HepG2 (cell line): ENCODE results near the gene IPP. TPM values are rescaled to one million over a fixed set of nuclear protein-coding genes. Genes with fewer than 3 reads are reported as not detected.
A peak's percentile ranks its signal among the peaks of the same experiment; 100 is the strongest.

Experiments
- ATRX ChIP-seq: sonication (generic); formaldehyde crosslinking; IDR thresholded peaks from 2 replicates; pipeline ENCODE4 v1.4.0; 2020; ENCODE audit warnings: missing genetic modification reagents, borderline replicate concordance
- PAX8 ChIP-seq: sonication (generic); formaldehyde crosslinking; IDR thresholded peaks from 2 replicates; pipeline ENCODE4 v1.8.0; 2022; ENCODE audit warnings: mild to moderate bottlenecking, missing genetic modification reagents, borderline replicate concordance
- TBL1XR1 ChIP-seq: fragments of 150-350 bp; IDR thresholded peaks from 2 replicates; pipeline ENCODE4 v1.6.1; 2014; ENCODE audit warnings: borderline replicate concordance, low read length; ENCODE audit not compliant: partially characterized antibody
- XRCC5 ChIP-seq: fragments of 200-400 bp; formaldehyde crosslinking; optimal IDR thresholded peaks from 2 replicates; pipeline ENCODE3; 2017; ENCODE audit warnings: mild to moderate bottlenecking, low read length
- YY1 ChIP-seq: IDR thresholded peaks from 2 replicates; pipeline ENCODE4 v1.6.1; 2011; ENCODE audit warnings: low read length, low read depth, moderate library complexity, mild to moderate bottlenecking; ENCODE audit not compliant: insufficient read depth, insufficient replicate concordance
- ZKSCAN1 ChIP-seq: fragments of 150-350 bp; IDR thresholded peaks from 2 replicates; pipeline ENCODE4 v1.6.1; 2014; ENCODE audit warnings: low read length
- ZMYM3 ChIP-seq: sonication (generic); formaldehyde crosslinking; IDR thresholded peaks from 2 replicates; pipeline ENCODE4 v1.5.1; 2020; ENCODE audit warnings: mild to moderate bottlenecking, missing genetic modification reagents
- ZNF17 ChIP-seq: sonication (generic); formaldehyde crosslinking; IDR thresholded peaks from 2 replicates; pipeline ENCODE4 v1.5.0; 2020; ENCODE audit warnings: mild to moderate bottlenecking, missing genetic modification reagents
- ZNF260 ChIP-seq: sonication (generic); formaldehyde crosslinking; IDR thresholded peaks from 2 replicates; pipeline ENCODE4 v1.4.0; 2020; ENCODE audit warnings: missing genetic modification reagents, low read depth, mild to moderate bottlenecking, borderline replicate concordance
- ZNF501 ChIP-seq: sonication (generic); formaldehyde crosslinking; IDR thresholded peaks from 2 replicates; pipeline ENCODE4 v1.5.1; 2020; ENCODE audit warnings: mild to moderate bottlenecking, moderate library complexity, missing genetic modification reagents
- polyA plus RNA-seq, 8 experiments: library from polyadenylated mRNA; depleted of rRNA in 3 of 8; stranded (reverse) in 7 of 8; unstranded in 1 of 8; fragments of >200 nt; fragmentation: Illumina TruSeq in 4 of 8; extraction: Trizol in 4 of 8; gene quantifications; 2 replicates each; pipeline versions ENCODE4 v1.2.1 to v1.2.3, GENCODE V29; 2011 to 2016; ENCODE audit warnings: low read depth in 4 of 8, missing spikeins in 1 of 8, mixed read lengths in 1 of 8; ENCODE audit not compliant: insufficient read depth in 1 of 8
- total RNA-seq, 5 experiments: library from RNA; depleted of rRNA; stranded (reverse); fragments of >200 nt; fragmentation: Illumina TruSeq; extraction: Trizol; gene quantifications; 2 replicates each; pipeline ENCODE4 v1.2.3, GENCODE V29; 2016; ENCODE audit warnings: low read depth in 1 of 5
- TF ChIP-seq, protein P1 (sequence below): sonication (generic); formaldehyde crosslinking; IDR thresholded peaks from 2 replicates; pipeline ENCODE4 v1.8.0; 2022; ENCODE audit warnings: mild to moderate bottlenecking, missing genetic modification reagents
- TF ChIP-seq, protein P2 (sequence below): IDR thresholded peaks from 2 replicates; pipeline ENCODE4 v1.6.1; 2016; ENCODE audit warnings: missing biosample characterization, missing genetic modification reagents, low read depth
- TF ChIP-seq, protein P3 (sequence below): sonication (generic); formaldehyde crosslinking; IDR thresholded peaks from 2 replicates; pipeline ENCODE4 v1.8.0; 2022; ENCODE audit warnings: mild to moderate bottlenecking, missing genetic modification reagents, moderate library complexity
- TF ChIP-seq, protein P4 (sequence below): sonication (generic); formaldehyde crosslinking; IDR thresholded peaks from 2 replicates; pipeline ENCODE4 v1.4.0; 2020; ENCODE audit warnings: mild to moderate bottlenecking, missing genetic modification reagents

Gene IPP
- total and polyA plus RNA-seq, 2 of the 13 experiments (the other 11 are each of a cell fraction or from before 2014, with no cell fraction given) = 3.0 to 9.7 TPM

GRCh38 chr1:45687754-45688740 is 62.4 kb downstream of the IPP start, which contains the start of gene TMEM69 (continued):
- no peak for TF ChIP-seq TBL1XR1
- peak; percentile 92 for TF ChIP-seq XRCC5
- TF ChIP-seq YY1 = peak; percentile 83
- TF ChIP-seq ZNF17 = no peak
- TF ChIP-seq, protein P1, sequence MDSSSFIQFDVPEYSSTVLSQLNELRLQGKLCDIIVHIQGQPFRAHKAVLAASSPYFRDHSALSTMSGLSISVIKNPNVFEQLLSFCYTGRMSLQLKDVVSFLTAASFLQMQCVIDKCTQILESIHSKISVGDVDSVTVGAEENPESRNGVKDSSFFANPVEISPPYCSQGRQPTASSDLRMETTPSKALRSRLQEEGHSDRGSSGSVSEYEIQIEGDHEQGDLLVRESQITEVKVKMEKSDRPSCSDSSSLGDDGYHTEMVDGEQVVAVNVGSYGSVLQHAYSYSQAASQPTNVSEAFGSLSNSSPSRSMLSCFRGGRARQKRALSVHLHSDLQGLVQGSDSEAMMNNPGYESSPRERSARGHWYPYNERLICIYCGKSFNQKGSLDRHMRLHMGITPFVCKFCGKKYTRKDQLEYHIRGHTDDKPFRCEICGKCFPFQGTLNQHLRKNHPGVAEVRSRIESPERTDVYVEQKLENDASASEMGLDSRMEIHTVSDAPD (CRISPR knock-in tag) = peak; percentile 59; the same call in 1 of the 2 replicates
- TF ChIP-seq, protein P2, sequence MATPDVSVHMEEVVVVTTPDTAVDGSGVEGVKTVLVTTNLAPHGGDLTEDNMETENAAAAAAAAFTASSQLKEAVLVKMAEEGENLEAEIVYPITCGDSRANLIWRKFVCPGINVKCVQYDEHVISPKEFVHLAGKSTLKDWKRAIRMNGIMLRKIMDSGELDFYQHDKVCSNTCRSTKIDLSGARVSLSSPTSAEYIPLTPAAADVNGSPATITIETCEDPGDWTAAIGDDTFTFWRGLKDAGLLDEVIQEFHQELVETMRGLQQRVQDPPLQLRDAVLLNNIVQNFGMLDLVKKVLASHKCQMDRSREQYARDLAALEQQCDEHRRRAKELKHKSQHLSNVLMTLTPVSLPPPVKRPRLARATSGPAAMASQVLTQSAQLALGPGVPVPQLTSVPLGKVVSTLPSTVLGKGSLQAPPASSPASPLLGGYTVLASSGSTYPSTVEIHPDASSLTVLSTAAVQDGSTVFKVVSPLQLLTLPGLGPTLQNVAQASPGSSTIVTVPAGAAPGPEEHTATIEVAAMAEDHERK = peak; percentile 15; the same call in 1 of the 2 replicates
- peak; percentile 49; the same call in 1 of the 2 replicates for TF ChIP-seq ZMYM3
- TF ChIP-seq, protein P3, sequence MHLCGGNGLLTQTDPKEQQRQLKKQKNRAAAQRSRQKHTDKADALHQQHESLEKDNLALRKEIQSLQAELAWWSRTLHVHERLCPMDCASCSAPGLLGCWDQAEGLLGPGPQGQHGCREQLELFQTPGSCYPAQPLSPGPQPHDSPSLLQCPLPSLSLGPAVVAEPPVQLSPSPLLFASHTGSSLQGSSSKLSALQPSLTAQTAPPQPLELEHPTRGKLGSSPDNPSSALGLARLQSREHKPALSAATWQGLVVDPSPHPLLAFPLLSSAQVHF = no peak
- TF ChIP-seq, protein P4, sequence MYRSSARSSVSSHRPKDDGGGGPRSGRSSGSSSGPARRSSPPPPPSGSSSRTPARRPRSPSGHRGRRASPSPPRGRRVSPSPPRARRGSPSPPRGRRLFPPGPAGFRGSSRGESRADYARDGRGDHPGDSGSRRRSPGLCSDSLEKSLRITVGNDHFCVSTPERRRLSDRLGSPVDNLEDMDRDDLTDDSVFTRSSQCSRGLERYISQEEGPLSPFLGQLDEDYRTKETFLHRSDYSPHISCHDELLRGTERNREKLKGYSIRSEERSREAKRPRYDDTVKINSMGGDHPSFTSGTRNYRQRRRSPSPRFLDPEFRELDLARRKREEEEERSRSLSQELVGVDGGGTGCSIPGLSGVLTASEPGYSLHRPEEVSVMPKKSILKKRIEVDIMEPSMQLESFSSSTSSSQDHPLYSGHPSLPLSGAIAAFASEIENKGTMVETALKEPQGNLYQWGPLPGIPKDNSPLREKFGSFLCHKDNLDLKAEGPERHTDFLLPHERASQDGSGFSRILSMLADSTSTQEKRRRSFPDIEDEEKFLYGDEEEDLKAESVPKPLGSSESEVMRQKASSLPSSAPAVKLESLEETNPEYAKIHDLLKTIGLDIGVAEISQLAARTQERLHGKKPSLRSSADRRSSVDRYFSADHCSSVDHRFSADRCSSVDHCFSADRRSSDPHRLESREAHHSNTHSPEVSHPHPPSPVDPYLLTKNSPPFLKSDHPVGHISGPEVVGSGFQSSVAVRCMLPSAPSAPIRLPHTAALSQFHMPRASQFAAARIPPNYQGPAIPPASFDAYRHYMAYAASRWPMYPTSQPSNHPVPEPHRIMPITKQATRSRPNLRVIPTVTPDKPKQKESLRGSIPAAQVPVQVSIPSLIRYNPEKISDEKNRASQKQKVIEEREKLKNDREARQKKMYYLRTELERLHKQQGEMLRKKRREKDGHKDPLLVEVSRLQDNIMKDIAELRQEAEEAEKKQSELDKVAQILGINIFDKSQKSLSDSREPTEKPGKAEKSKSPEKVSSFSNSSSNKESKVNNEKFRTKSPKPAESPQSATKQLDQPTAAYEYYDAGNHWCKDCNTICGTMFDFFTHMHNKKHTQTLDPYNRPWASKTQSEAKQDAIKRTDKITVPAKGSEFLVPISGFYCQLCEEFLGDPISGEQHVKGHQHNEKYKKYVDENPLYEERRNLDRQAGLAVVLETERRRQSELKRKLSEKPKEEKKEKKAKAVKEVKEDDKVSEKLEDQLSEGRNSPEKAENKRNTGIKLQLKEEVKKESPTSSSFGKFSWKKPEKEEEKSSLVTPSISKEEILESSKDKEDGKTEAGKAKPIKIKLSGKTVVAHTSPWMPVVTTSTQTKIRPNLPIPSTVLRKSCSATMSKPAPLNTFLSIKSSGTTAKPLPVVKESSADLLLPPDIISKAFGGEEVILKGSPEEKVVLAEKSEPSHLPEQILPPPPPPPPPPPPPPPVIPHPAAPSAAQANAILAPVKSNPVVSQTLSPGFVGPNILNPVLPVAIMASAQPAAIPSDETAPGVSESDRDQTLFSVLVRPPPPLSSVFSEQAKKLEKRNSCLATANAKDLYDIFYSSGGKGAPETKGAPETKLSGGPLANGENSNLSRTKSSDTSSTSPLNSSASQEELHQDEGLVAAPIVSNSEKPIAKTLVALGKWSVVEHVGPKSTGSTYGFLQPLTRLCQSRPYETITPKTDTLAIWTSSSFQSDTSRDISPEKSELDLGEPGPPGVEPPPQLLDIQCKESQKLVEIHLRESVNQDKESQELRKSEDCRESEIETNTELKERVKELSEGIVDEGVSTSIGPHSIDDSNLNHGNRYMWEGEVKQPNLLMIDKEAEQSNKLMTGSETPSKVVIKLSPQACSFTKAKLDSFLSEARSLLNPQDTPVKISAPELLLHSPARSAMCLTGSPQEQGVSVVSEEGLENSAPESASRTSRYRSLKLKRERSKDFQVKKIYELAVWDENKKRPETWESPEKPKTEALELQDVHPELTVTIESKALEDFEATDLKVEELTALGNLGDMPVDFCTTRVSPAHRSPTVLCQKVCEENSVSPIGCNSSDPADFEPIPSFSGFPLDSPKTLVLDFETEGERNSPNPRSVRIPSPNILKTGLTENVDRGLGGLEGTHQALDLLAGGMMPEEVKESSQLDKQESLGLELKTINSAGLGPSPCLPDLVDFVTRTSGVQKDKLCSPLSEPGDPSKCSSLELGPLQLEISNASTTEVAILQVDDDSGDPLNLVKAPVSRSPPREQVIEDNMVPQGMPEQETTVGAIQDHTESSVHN (CRISPR knock-in tag) = no peak
- TF ChIP-seq ATRX (CRISPR knock-in tag) = no peak
- no peak; the same call in 1 of the 2 replicates for TF ChIP-seq ZKSCAN1
- TF ChIP-seq ZNF501 (CRISPR knock-in tag) = peak; percentile 73
- TF ChIP-seq ZNF260 (CRISPR knock-in tag) = no peak
- no peak for TF ChIP-seq PAX8 (CRISPR knock-in tag)
